LNCaP clone FGC (cell line): ENCODE measurements around the gene PPM1F.
"Not testable (repeated sequence)": the region's sequence is repeated elsewhere in the genome, so short reads cannot be mapped to it uniquely, and the experiment has no call there.

Source experiments
- DNase-seq: peaks from one replicate; pipeline ENCODE4 v3.0.0-alpha.2; 2011; ENCODE audit warnings: low read depth
- H3K4me3 ChIP-seq: 2 replicates; pipeline ENCODE4 v1.5.1; 2011; ENCODE audit warnings: mild to moderate bottlenecking, low read depth, low read length, control low read depth
- CTCF ChIP-seq: IDR thresholded peaks from 2 replicates; pipeline ENCODE4 v1.5.1; 2012; ENCODE audit warnings: mild to moderate bottlenecking; ENCODE audit not compliant: control insufficient read depth, insufficient read depth; ENCODE audit errors: extremely low read depth

PPM1F gene

DNA sequence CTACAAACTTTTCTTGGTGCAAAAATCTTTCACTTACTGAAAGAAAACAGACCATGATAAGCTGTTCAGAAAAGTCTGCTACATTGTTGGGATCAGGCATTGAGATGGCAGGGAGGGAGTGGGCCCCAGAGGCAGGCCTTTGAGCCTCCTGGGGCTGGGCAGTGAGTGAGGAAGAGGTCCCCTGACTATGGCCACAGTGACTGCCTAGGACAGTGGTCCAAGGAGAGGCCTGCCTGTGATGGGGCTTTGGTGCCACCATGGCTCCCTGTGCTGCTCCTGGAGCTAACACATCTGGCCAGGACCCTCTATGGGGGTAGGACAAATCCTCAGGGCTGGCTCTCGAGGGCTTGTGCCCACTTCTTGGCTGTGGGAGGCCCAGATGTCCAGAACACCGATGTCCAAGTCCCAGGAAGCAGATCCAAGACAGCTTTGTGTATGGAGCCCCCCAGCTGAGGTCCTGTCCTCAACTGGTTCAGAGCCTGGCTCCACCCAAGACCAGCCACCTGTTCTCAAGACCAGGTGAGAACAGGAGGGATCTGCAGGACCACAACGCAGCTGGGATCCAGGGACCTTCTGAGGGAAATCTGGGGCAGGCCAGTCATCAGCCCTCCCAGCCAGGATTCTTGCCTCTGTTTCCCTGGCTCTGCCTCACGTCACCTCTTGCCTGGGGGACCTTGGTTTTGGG is 36.9 kb downstream of the PPM1F start:
- DNase-seq: no peak
- no peak for TF ChIP-seq CTCF
- no peak overlapping the region for H3K4me3 ChIP-seq

- not testable (repeated sequence) for H3K4me3 ChIP-seq, DNase-seq
Measured at GRCh38 chr22:21914033-21914642, 38.5 kb downstream of the PPM1F start.

DNA sequence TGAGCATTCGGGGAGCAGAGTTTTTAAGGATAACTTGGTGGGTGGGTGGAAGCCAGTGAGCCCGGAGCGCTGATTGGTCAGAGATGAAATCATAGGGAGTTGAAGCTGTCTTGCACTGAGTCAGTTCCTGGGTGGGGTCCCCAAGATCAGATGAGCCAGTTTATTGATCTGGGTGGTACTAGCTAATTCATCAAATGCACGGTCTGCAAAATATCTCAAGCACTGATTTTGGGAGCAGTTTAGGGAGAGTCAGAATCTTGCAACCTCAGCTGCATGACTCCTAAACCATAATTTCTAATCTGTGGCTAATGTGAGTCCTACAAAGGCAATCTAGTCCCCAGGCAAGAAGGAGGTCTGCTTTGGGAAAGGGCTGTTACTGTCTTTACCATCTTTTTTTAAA is 42.3 kb downstream of the PPM1F start:
- not testable (repeated sequence) for H3K4me3 ChIP-seq, DNase-seq

DNA sequence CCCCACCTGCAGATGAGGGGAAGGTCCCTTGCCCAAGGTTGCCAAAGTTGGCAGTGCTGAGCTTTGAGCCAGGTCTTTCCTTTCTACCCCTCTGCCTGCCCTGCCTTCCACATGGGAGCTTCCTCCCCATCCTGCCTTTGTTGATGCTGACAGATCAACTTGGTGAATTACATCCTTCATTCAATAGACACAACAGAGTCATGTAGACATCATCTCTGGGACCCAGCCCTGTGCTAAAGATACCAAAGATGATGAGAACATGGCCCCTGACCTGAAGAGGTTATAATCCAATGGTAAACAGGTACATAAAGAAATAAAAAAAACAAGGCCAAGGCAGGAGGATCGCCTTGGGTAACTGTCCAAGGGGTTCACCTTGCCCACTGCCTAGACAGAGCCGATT is 42.8 kb downstream of the PPM1F start:
- DNase-seq: no peak
- no peak for TF ChIP-seq CTCF

GRCh38 chr22:21907638-21908522 is 44.8 kb downstream of the PPM1F start:
- TF ChIP-seq CTCF: no peak
- no peak for DNase-seq
- no peak overlapping the region for H3K4me3 ChIP-seq

More for the DNA sequence above, 42.8 kb downstream of the PPM1F start:
- no peak overlapping the region for H3K4me3 ChIP-seq

- DNase-seq, H3K4me3 ChIP-seq: not testable (repeated sequence)
Measured at GRCh38 chr22:21905234-21905633, 47.4 kb downstream of the PPM1F start.

DNA sequence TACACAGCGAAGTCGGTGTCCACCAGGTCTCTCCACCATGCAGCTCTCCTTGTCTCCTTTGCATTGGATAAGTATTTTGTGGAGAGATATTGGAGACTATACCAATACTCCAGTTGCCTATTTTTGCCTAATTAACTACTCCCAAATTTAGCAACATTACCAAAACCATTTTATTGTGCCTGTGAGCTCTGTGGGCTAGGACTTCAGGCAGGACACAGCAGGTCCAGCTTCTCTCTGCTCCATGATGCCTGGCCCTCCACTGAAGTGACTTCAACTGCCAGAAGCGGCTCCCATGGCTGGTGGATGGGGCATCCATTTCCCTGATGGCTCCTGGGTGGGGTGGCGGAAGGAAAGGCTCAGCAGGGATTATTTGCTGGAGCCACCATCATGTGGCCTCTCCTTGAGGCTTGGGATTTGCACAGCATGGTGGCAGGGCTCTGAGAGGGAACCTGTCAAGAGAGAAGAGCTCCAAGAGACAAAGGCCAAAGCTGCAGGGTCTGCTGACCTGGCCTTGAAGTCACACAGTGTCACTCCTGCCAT is 48.3 kb downstream of the PPM1F start:
- no peak for DNase-seq
- TF ChIP-seq CTCF: no peak

GRCh38 chr22:21903283-21903682 is 49.4 kb downstream of the PPM1F start:
- H3K4me3 ChIP-seq: no peak overlapping the region
- TF ChIP-seq CTCF: no peak
- DNase-seq: no peak

More for the DNA sequence above, 48.3 kb downstream of the PPM1F start:
- H3K4me3 ChIP-seq: no peak overlapping the region
